SK-N-SH treated with all-trans-retinoic acid at 6 μM for 48 hours (cell line): ENCODE data around the gene MIGA2.

ENCODE experiments used
- ARNTL ChIP-seq: fragments of 450-650 bp; formaldehyde crosslinking; IDR thresholded peaks from 2 replicates; pipeline ENCODE4 v1.5.0; 2020; ENCODE audit warnings: low read depth, mild to moderate bottlenecking, moderate library complexity, borderline replicate concordance
- CSDC2 ChIP-seq: fragments of 250-450 bp; sonication (Bioruptor Pico); IDR thresholded peaks from 2 replicates; pipeline ENCODE4 v1.5.0; 2020; ENCODE audit warnings: mild to moderate bottlenecking, moderate library complexity
- ISL1 ChIP-seq: fragments of 250-450 bp; sonication (Bioruptor Pico); IDR thresholded peaks from 2 replicates; pipeline ENCODE4 v2.1.2; 2022; ENCODE audit warnings: mild to moderate bottlenecking, moderate library complexity
- PATZ1 ChIP-seq: fragments of 250-450 bp; sonication (Bioruptor Pico); IDR thresholded peaks from 2 replicates; pipeline ENCODE4 v1.8.0; 2020; ENCODE audit warnings: mild to moderate bottlenecking, moderate library complexity, borderline replicate concordance
- SNAI2 ChIP-seq: fragments of 250-450 bp; sonication (Bioruptor Pico); IDR thresholded peaks from 2 replicates; pipeline ENCODE4 v1.5.0; 2020; ENCODE audit warnings: mild to moderate bottlenecking, moderate library complexity
- TCF4 ChIP-seq: fragments of 250-450 bp; sonication (Bioruptor Pico); IDR thresholded peaks from 2 replicates; pipeline ENCODE4 v1.8.0; 2021; ENCODE audit warnings: mild to moderate bottlenecking, moderate library complexity, borderline replicate concordance
- ZFP30 ChIP-seq: fragments of 450-650 bp; formaldehyde crosslinking; IDR thresholded peaks from 2 replicates; pipeline ENCODE4 v1.5.0; 2022; ENCODE audit warnings: mild to moderate bottlenecking, moderate library complexity
- ZNF70 ChIP-seq: fragments of 450-650 bp; formaldehyde crosslinking; IDR thresholded peaks from 2 replicates; pipeline ENCODE4 v1.5.0; 2020; ENCODE audit warnings: mild to moderate bottlenecking, moderate library complexity
- ZNF8 ChIP-seq: fragments of 450-650 bp; formaldehyde crosslinking; IDR thresholded peaks from 2 replicates; pipeline ENCODE4 v1.5.0; 2020; ENCODE audit warnings: mild to moderate bottlenecking, moderate library complexity

DNA sequence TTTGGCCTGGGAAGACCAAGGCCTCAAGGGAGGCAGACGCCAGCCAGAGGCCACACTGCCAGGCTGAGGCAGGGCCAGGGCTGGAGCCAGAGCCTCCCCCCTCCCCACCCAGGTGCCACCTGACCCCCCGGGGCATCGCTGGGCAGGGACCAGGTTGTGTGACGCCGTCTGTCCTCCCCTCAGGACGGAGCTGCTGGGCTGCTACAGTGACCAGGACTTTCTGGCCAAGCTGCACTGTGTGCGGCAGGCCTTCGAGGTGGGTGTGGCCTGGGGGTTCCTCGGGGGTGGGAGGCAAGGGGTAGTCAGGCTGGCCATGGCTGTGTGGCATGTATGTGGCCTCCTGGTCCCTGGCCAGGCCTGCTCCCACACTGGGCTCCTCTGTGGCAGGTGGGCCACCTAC lies 26.6 kb downstream of the MIGA2 start:
- no peak for TF ChIP-seq ZNF8 (CRISPR knock-in tag)
- TF ChIP-seq SNAI2 (CRISPR knock-in tag), result no peak
- no peak for TF ChIP-seq ARNTL (CRISPR knock-in tag)
- TF ChIP-seq ZNF70 (CRISPR knock-in tag), result no peak
- TF ChIP-seq TCF4 (CRISPR knock-in tag), result no peak
- no peak for TF ChIP-seq ISL1 (CRISPR knock-in tag)
- TF ChIP-seq CSDC2 (CRISPR knock-in tag), result no peak
- no peak for TF ChIP-seq PATZ1 (CRISPR knock-in tag)
- TF ChIP-seq ZFP30 (CRISPR knock-in tag), result no peak
